ENCODE measurements around the gene TTN.

The TTN gene

GRCh38 chr2:178715366-178715765 is 91.9 kb downstream of the TTN start:
- TF ChIP-seq TARDBP (IDR thresholded peaks at IDR 0.05) (no peak), FOXA1 (IDR thresholded peaks at IDR 0.05) (no peak), ARNT (IDR thresholded peaks at IDR 0.05) (no peak), L3MBTL2 (conservative IDR thresholded peaks at IDR 0.05) (no peak), FOXK2 (IDR thresholded peaks at IDR 0.05) (no peak)
- DNase-seq (ENCODE audit: extremely low spot score), result no peak
- CTCF ChIA-PET, result no interaction called here
- POLR2A ChIA-PET, result no interaction called here

GRCh38 chr2:178707476-178707875 is 99.7 kb downstream of the TTN start:
- no peak for DNase-seq (ENCODE audit: extremely low spot score)
- no peak for TF ChIP-seq LEF1 (IDR thresholded peaks at IDR 0.05; ENCODE audit: borderline replicate concordance)
- no peak for TF ChIP-seq HDGF (IDR thresholded peaks at IDR 0.05; ENCODE audit: borderline replicate concordance)
- TF ChIP-seq BHLHE40 (IDR thresholded peaks at IDR 0.05; ENCODE audit: borderline replicate concordance), result no peak
- no peak for TF ChIP-seq SUZ12 (IDR thresholded peaks at IDR 0.05)
- no peak for TF ChIP-seq TARDBP (IDR thresholded peaks at IDR 0.05)
- no peak for TF ChIP-seq ZNF384 (IDR thresholded peaks at IDR 0.05)
- no peak for TF ChIP-seq SP1 (IDR thresholded peaks at IDR 0.05)
- no peak for TF ChIP-seq FOXK2 (IDR thresholded peaks at IDR 0.05)
- no peak for TF ChIP-seq ARNT (IDR thresholded peaks at IDR 0.05)
- no peak for TF ChIP-seq L3MBTL2 (conservative IDR thresholded peaks at IDR 0.05)
- TF ChIP-seq CTBP1 (IDR thresholded peaks at IDR 0.05; ENCODE audit: borderline replicate concordance), result no peak
- no peak for TF ChIP-seq FOXM1 (IDR thresholded peaks at IDR 0.05; ENCODE audit: borderline replicate concordance)
- CTCF ChIA-PET, result no interaction called here
- POLR2A ChIA-PET, result no interaction called here

GRCh38 chr2:178704876-178705275 is 102.3 kb downstream of the TTN start:
- ChIA-PET CTCF (no interaction called here), POLR2A (no interaction called here)

GRCh38 chr2:178702361-178702760 is 104.9 kb downstream of the TTN start:
- CTCF ChIA-PET, result interaction anchor here (0.7 kb wide), 1 partner anchor 273 kb away, joined by 3 read pairs; no protein-coding TSS in a partner anchor
- no peak for TF ChIP-seq L3MBTL2 (conservative IDR thresholded peaks at IDR 0.05)
- TF ChIP-seq SP1 (IDR thresholded peaks at IDR 0.05), result no peak
- no peak for TF ChIP-seq TARDBP (IDR thresholded peaks at IDR 0.05)
- TF ChIP-seq HDGF (IDR thresholded peaks at IDR 0.05; ENCODE audit: borderline replicate concordance), result no peak
- no peak for TF ChIP-seq ARNT (IDR thresholded peaks at IDR 0.05)
- no peak for DNase-seq (ENCODE audit: extremely low spot score)
- POLR2A ChIA-PET, result no interaction called here

More at GRCh38 chr2:178704876-178705275, 102.3 kb downstream of the TTN start:
- DNase-seq (ENCODE audit: extremely low spot score), result no peak
- TF ChIP-seq NFRKB (IDR thresholded peaks at IDR 0.05) (no peak), FOXA1 (IDR thresholded peaks at IDR 0.05) (no peak), ELF4 (IDR thresholded peaks at IDR 0.05) (no peak), TARDBP (IDR thresholded peaks at IDR 0.05) (no peak), CTBP1 (IDR thresholded peaks at IDR 0.05; ENCODE audit: borderline replicate concordance) (no peak), FOXM1 (IDR thresholded peaks at IDR 0.05; ENCODE audit: borderline replicate concordance) (no peak), SP1 (IDR thresholded peaks at IDR 0.05) (no peak), PKNOX1 (IDR thresholded peaks at IDR 0.05) (no peak), L3MBTL2 (conservative IDR thresholded peaks at IDR 0.05) (no peak), BHLHE40 (IDR thresholded peaks at IDR 0.05; ENCODE audit: borderline replicate concordance) (no peak), ZNF384 (IDR thresholded peaks at IDR 0.05) (no peak), HDGF (IDR thresholded peaks at IDR 0.05; ENCODE audit: borderline replicate concordance) (no peak), SUZ12 (IDR thresholded peaks at IDR 0.05) (no peak), LEF1 (IDR thresholded peaks at IDR 0.05; ENCODE audit: borderline replicate concordance) (no peak), FOXK2 (IDR thresholded peaks at IDR 0.05) (no peak), ARNT (IDR thresholded peaks at IDR 0.05) (no peak)

GRCh38 chr2:178700922-178701342 is 106.3 kb downstream of the TTN start:
- CTCF ChIA-PET, result interaction anchor here (0.8 to 1.7 kb wide), 6 partner anchors 9 to 56 kb away, joined by 3 to 5 read pairs (median 4); no protein-coding TSS in a partner anchor
- peak; percentile 46 for DNase-seq (ENCODE audit: extremely low spot score)
- TF ChIP-seq ELF4 (IDR thresholded peaks at IDR 0.05) (no peak), ARNT (IDR thresholded peaks at IDR 0.05) (no peak), SP1 (IDR thresholded peaks at IDR 0.05) (no peak), NFRKB (IDR thresholded peaks at IDR 0.05) (no peak), CTBP1 (IDR thresholded peaks at IDR 0.05; ENCODE audit: borderline replicate concordance) (no peak), PKNOX1 (IDR thresholded peaks at IDR 0.05) (no peak), FOXK2 (IDR thresholded peaks at IDR 0.05) (no peak), FOXM1 (IDR thresholded peaks at IDR 0.05; ENCODE audit: borderline replicate concordance) (no peak), FOXA1 (IDR thresholded peaks at IDR 0.05) (no peak), SUZ12 (IDR thresholded peaks at IDR 0.05) (no peak)
- POLR2A ChIA-PET, result no interaction called here

GRCh38 chr2:178700136-178700535 is 107.1 kb downstream of the TTN start:
- ChIA-PET POLR2A (no interaction called here), CTCF (interaction anchor here (0.8 to 1.7 kb wide), 6 partner anchors 8 to 57 kb away, joined by 3 to 5 read pairs (median 4); no protein-coding TSS in a partner anchor)
- TF ChIP-seq ELF4 (IDR thresholded peaks at IDR 0.05), result no peak
- TF ChIP-seq HDGF (IDR thresholded peaks at IDR 0.05; ENCODE audit: borderline replicate concordance), result no peak
- no peak for DNase-seq (ENCODE audit: extremely low spot score)

GRCh38 chr2:178692845-178693244 is 114.4 kb downstream of the TTN start:
- ChIA-PET CTCF (interaction anchor here (0.6 to 1.3 kb wide), 3 partner anchors 8 to 279 kb away, joined by 3 to 5 read pairs (median 4); no protein-coding TSS in a partner anchor), POLR2A (no interaction called here)
- no peak for DNase-seq (ENCODE audit: extremely low spot score)
- TF ChIP-seq FOXA1 (IDR thresholded peaks at IDR 0.05) (no peak), L3MBTL2 (conservative IDR thresholded peaks at IDR 0.05) (no peak), FOXK2 (IDR thresholded peaks at IDR 0.05) (no peak), LEF1 (IDR thresholded peaks at IDR 0.05; ENCODE audit: borderline replicate concordance) (no peak), ELF4 (IDR thresholded peaks at IDR 0.05) (no peak), CTBP1 (IDR thresholded peaks at IDR 0.05; ENCODE audit: borderline replicate concordance) (no peak), SUZ12 (IDR thresholded peaks at IDR 0.05) (no peak), TARDBP (IDR thresholded peaks at IDR 0.05) (no peak), PKNOX1 (IDR thresholded peaks at IDR 0.05) (no peak), NFRKB (IDR thresholded peaks at IDR 0.05) (no peak)
